ENCODE results near the gene KIAA2012.

The KIAA2012 gene

GRCh38 chr2:202171241-202171825, 98.3 kb downstream of the KIAA2012 start:
- Histone ChIP-seq H3K36me3 (ENCODE audit: insufficient read depth, low read length) (no peaks in the 10 kb centered on the region), H3K9ac (ENCODE audit: low read depth, low read length) (no peak overlapping the region), H3K27me3 (ENCODE audit: insufficient read depth, low read length) (peaks cover 30% of the 10 kb centered on the region), H3K27ac (ENCODE audit: low read depth, low read length) (no peak overlapping the region), H3K9me3 (ENCODE audit: insufficient read depth, low read depth, low read length) (peaks cover 7% of the 10 kb centered on the region; the same call in 1 of the 2 replicates), H3K4me1 (ENCODE audit: insufficient read depth, low read length) (peaks cover 3% of the 10 kb centered on the region; the same call in 1 of the 2 replicates), H3K4me3 (ENCODE audit: low read length) (peak overlapping the region; percentile 42)
- 84% methylated on average over 32 of the region's 32 CpGs for WGBS

GRCh38 chr2:202172439-202173211, 99.6 kb downstream of the KIAA2012 start:
- 94% methylated on average over 6 of the region's 6 CpGs for WGBS
- Histone ChIP-seq H3K9me3 (ENCODE audit: insufficient read depth, low read depth, low read length) (peaks cover 12% of the 10 kb centered on the region; the same call in 1 of the 2 replicates), H3K4me1 (ENCODE audit: insufficient read depth, low read length) (peaks cover 3% of the 10 kb centered on the region; the same call in 1 of the 2 replicates), H3K36me3 (ENCODE audit: insufficient read depth, low read length) (no peaks in the 10 kb centered on the region), H3K27ac (ENCODE audit: low read depth, low read length) (no peak overlapping the region), H3K9ac (ENCODE audit: low read depth, low read length) (no peak overlapping the region), H3K4me3 (ENCODE audit: low read length) (no peak overlapping the region), H3K27me3 (ENCODE audit: insufficient read depth, low read length) (peaks cover 30% of the 10 kb centered on the region)

GRCh38 chr2:202178346-202178958, 105.4 kb downstream of the KIAA2012 start:
- Histone ChIP-seq H3K36me3 (ENCODE audit: insufficient read depth, low read length) (no peaks in the 10 kb centered on the region), H3K27me3 (ENCODE audit: insufficient read depth, low read length) (no peaks in the 10 kb centered on the region), H3K9ac (ENCODE audit: low read depth, low read length) (no peak overlapping the region), H3K4me3 (ENCODE audit: low read length) (no peak overlapping the region), H3K4me1 (ENCODE audit: insufficient read depth, low read length) (no peaks in the 10 kb centered on the region), H3K27ac (ENCODE audit: low read depth, low read length) (no peak overlapping the region), H3K9me3 (ENCODE audit: insufficient read depth, low read depth, low read length) (peaks cover 12% of the 10 kb centered on the region; the same call in 1 of the 2 replicates)
- 65% methylated on average over 6 of the region's 7 CpGs for WGBS

- no peaks in the 10 kb centered on the region for H3K27me3 ChIP-seq (ENCODE audit: insufficient read depth, low read length)
- WGBS, result 79% methylated on average over 2 of the region's 2 CpGs
- H3K9ac ChIP-seq (ENCODE audit: low read depth, low read length), result no peak overlapping the region
Measured at GRCh38 chr2:202184557-202184956, 111.5 kb downstream of the KIAA2012 start.

GRCh38 chr2:202185156-202185555, 112.1 kb downstream of the KIAA2012 start:
- no peaks in the 10 kb centered on the region for H3K27me3 ChIP-seq (ENCODE audit: insufficient read depth, low read length)
- no peak overlapping the region for H3K27ac ChIP-seq (ENCODE audit: low read depth, low read length)
- no peak overlapping the region for H3K9ac ChIP-seq (ENCODE audit: low read depth, low read length)
- H3K4me3 ChIP-seq (ENCODE audit: low read length), result no peak overlapping the region
- H3K4me1 ChIP-seq (ENCODE audit: insufficient read depth, low read length), result no peaks in the 10 kb centered on the region
- no peaks in the 10 kb centered on the region for H3K9me3 ChIP-seq (ENCODE audit: insufficient read depth, low read depth, low read length)
- WGBS, result 90% methylated on average over 6 of the region's 6 CpGs
- H3K36me3 ChIP-seq (ENCODE audit: insufficient read depth, low read length), result no peaks in the 10 kb centered on the region

More at GRCh38 chr2:202184557-202184956, 111.5 kb downstream of the KIAA2012 start:
- Histone ChIP-seq H3K4me1 (ENCODE audit: insufficient read depth, low read length) (no peaks in the 10 kb centered on the region), H3K36me3 (ENCODE audit: insufficient read depth, low read length) (no peaks in the 10 kb centered on the region), H3K27ac (ENCODE audit: low read depth, low read length) (no peak overlapping the region), H3K9me3 (ENCODE audit: insufficient read depth, low read depth, low read length) (no peaks in the 10 kb centered on the region), H3K4me3 (ENCODE audit: low read length) (no peak overlapping the region)

GRCh38 chr2:202186641-202187202, 113.7 kb downstream of the KIAA2012 start:
- Histone ChIP-seq H3K9me3 (ENCODE audit: insufficient read depth, low read depth, low read length) (no peaks in the 10 kb centered on the region), H3K27me3 (ENCODE audit: insufficient read depth, low read length) (no peaks in the 10 kb centered on the region), H3K27ac (ENCODE audit: low read depth, low read length) (no peak overlapping the region), H3K4me1 (ENCODE audit: insufficient read depth, low read length) (no peaks in the 10 kb centered on the region), H3K4me3 (ENCODE audit: low read length) (no peak overlapping the region), H3K36me3 (ENCODE audit: insufficient read depth, low read length) (no peaks in the 10 kb centered on the region), H3K9ac (ENCODE audit: low read depth, low read length) (no peak overlapping the region)
- 97% methylated on average over 4 of the region's 4 CpGs for WGBS

GRCh38 chr2:202187570-202187969, 114.5 kb downstream of the KIAA2012 start:
- Histone ChIP-seq H3K4me1 (ENCODE audit: insufficient read depth, low read length) (no peaks in the 10 kb centered on the region), H3K9me3 (ENCODE audit: insufficient read depth, low read depth, low read length) (no peaks in the 10 kb centered on the region), H3K36me3 (ENCODE audit: insufficient read depth, low read length) (no peaks in the 10 kb centered on the region), H3K4me3 (ENCODE audit: low read length) (no peak overlapping the region), H3K27me3 (ENCODE audit: insufficient read depth, low read length) (no peaks in the 10 kb centered on the region), H3K9ac (ENCODE audit: low read depth, low read length) (no peak overlapping the region), H3K27ac (ENCODE audit: low read depth, low read length) (no peak overlapping the region)
- WGBS, result 89% methylated on average over 1 of the region's 1 CpG

- 93% methylated on average over 5 of the region's 5 CpGs for WGBS
- Histone ChIP-seq H3K4me3 (ENCODE audit: low read length) (no peak overlapping the region), H3K9ac (ENCODE audit: low read depth, low read length) (no peak overlapping the region), H3K4me1 (ENCODE audit: insufficient read depth, low read length) (0 out of 2 replicates have a peak, but pooled peaks cover 2% of the 10 kb centered on the region), H3K27ac (ENCODE audit: low read depth, low read length) (no peak overlapping the region), H3K9me3 (ENCODE audit: insufficient read depth, low read depth, low read length) (no peaks in the 10 kb centered on the region), H3K36me3 (ENCODE audit: insufficient read depth, low read length) (no peaks in the 10 kb centered on the region), H3K27me3 (ENCODE audit: insufficient read depth, low read length) (no peaks in the 10 kb centered on the region)
Measured at GRCh38 chr2:202193305-202193704, 120.2 kb downstream of the KIAA2012 start.

GRCh38 chr2:202193881-202194353, 120.9 kb downstream of the KIAA2012 start:
- H3K4me3 ChIP-seq (ENCODE audit: low read length), result no peak overlapping the region
- H3K9me3 ChIP-seq (ENCODE audit: insufficient read depth, low read depth, low read length), result no peaks in the 10 kb centered on the region
- no peak overlapping the region for H3K27ac ChIP-seq (ENCODE audit: low read depth, low read length)
- H3K9ac ChIP-seq (ENCODE audit: low read depth, low read length), result no peak overlapping the region
- H3K27me3 ChIP-seq (ENCODE audit: insufficient read depth, low read length), result no peaks in the 10 kb centered on the region
- WGBS, result 76% methylated on average over 7 of the region's 7 CpGs
- H3K4me1 ChIP-seq (ENCODE audit: insufficient read depth, low read length), result 0 out of 2 replicates have a peak, but pooled peaks cover 2% of the 10 kb centered on the region
- H3K36me3 ChIP-seq (ENCODE audit: insufficient read depth, low read length), result no peaks in the 10 kb centered on the region

GRCh38 chr2:202194418-202194817, 121.4 kb downstream of the KIAA2012 start:
- no peaks in the 10 kb centered on the region for H3K9me3 ChIP-seq (ENCODE audit: insufficient read depth, low read depth, low read length)
- no peaks in the 10 kb centered on the region for H3K36me3 ChIP-seq (ENCODE audit: insufficient read depth, low read length)

GRCh38 chr2:202196727-202197126, 123.7 kb downstream of the KIAA2012 start:
- Histone ChIP-seq H3K27ac (ENCODE audit: low read depth, low read length) (no peak overlapping the region), H3K4me1 (ENCODE audit: insufficient read depth, low read length) (0 out of 2 replicates have a peak, but pooled peaks cover 2% of the 10 kb centered on the region), H3K9ac (ENCODE audit: low read depth, low read length) (no peak overlapping the region), H3K36me3 (ENCODE audit: insufficient read depth, low read length) (0 out of 2 replicates have a peak, but pooled peaks cover 3% of the 10 kb centered on the region), H3K4me3 (ENCODE audit: low read length) (no peak overlapping the region), H3K9me3 (ENCODE audit: insufficient read depth, low read depth, low read length) (no peaks in the 10 kb centered on the region), H3K27me3 (ENCODE audit: insufficient read depth, low read length) (no peaks in the 10 kb centered on the region)
- WGBS, result 88% methylated on average over 6 of the region's 6 CpGs

More at GRCh38 chr2:202194418-202194817, 121.4 kb downstream of the KIAA2012 start:
- WGBS, result 99% methylated on average over 3 of the region's 3 CpGs
- no peaks in the 10 kb centered on the region for H3K27me3 ChIP-seq (ENCODE audit: insufficient read depth, low read length)
- no peak overlapping the region for H3K9ac ChIP-seq (ENCODE audit: low read depth, low read length)
- no peak overlapping the region for H3K4me3 ChIP-seq (ENCODE audit: low read length)
- H3K4me1 ChIP-seq (ENCODE audit: insufficient read depth, low read length), result 0 out of 2 replicates have a peak, but pooled peaks cover 2% of the 10 kb centered on the region
- no peak overlapping the region for H3K27ac ChIP-seq (ENCODE audit: low read depth, low read length)

Data from HUES64 (cell line).